Uterus (tissue), 2 donors: ENCODE results near the gene RBFOX2.

Source experiments
- CTCF ChIP-seq, 4 experiments: fragments of 200-600 bp in 2 of 4; fragments of 450-650 bp in 2 of 4; sonication (generic) in 2 of 4; IDR thresholded peaks; one replicate each; pipeline ENCODE4 v1.5.1; 2016 to 2019; ENCODE audit warnings: antibody characterized with exemption in 4 of 4, mild to moderate bottlenecking in 2 of 4, moderate library complexity in 1 of 4
- POLR2A ChIP-seq, 2 donors: fragments of 450-650 bp; IDR thresholded peaks; one replicate each; pipeline ENCODE4 v1.6.1; 2016; ENCODE audit warnings: antibody characterized with exemption in 2 of 2, mild to moderate bottlenecking in 1 of 2, moderate library complexity in 1 of 2

- TF ChIP-seq CTCF (IDR thresholded peaks at IDR 0.05) (no peak), POLR2A (IDR thresholded peaks at IDR 0.05) (no peak)
These were observed 19.5 kb downstream of the RBFOX2 start for GRCh38 chr22:36009085-36009484.
